ENCODE measurements around the gene ZNF142.

Gene ZNF142

GRCh38 chr2:218645126-218645525 is 14.3 kb downstream of the ZNF142 start:
- DNase-seq, result no peak

DNA sequence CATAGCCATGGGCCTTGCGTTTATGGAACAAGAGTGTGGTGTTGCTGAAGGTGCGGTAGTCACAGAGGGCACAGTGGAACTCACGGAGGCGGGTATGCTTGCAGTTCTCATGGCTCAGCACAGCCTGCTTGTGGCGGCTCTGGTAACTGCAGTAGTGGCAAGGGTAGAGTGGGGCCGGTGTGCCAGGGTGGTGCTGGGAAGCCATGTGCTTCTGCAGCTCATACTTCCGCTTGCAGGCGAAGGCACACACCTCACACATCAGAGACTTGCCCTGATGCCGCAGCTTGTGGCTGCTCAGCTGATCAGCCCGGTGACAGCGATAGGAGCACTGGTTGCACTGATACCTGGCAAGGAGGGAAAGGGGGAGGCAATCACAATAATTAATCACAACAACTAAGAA is 14.7 kb downstream of the ZNF142 start:
- DNase-seq, result no peak

- no peak for DNase-seq
Observed at GRCh38 chr2:218643751-218644310, 15.6 kb downstream of the ZNF142 start.

- no peak for DNase-seq
Observed at GRCh38 chr2:218642786-218643185, 16.6 kb downstream of the ZNF142 start.

DNA sequence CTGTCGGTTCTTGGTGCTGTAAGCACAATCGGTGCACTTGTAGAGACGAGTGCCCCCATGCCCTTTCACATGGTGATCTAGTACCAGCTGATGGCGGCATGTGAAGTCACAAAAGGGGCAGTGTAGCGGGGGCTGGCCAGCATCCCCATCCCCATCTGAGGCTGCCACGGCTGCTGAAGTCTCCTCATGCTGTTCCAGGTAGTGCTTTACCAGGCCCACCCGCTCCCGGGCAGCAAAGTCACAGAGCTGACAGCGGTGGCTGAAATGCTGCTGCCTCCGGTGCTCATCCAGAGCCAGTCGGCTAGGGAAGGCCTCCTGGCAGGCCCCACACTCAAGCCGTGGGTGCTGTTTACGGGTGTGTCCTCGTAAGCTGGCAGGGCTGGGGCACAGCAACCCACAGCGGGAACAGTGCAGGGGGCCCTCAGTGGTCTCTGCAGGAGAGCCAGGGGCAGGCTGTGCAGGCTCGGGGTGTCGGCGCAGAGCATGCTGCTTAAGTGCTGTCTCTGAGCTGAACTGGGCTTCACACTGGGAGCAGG is 17.2 kb downstream of the ZNF142 start:
- no peak for DNase-seq

DNA sequence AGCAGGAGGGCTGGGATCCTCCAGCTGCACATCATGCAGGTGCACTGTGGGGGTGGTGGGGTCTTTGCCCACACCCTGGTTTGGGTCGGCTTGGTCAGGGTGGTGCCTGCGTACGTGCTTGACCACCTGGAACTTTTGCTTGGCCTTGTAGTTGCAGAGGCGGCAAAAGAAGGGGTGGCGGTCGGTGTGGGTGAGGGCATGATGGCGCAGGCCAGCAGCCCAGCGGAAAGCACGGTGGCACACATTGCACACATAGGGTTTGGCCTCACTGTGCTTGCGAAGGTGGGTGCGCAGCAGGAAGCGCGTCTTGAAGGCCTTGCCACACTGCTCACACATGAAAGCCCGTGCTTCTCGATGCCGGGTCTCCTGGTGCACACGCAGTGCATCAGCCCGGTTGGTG is 21.1 kb downstream of the ZNF142 start:
- DNase-seq, result no peak

GRCh38 chr2:218635719-218636118 is 23.7 kb downstream of the ZNF142 start:
- DNase-seq, result no peak

GRCh38 chr2:218631837-218632236 is 27.6 kb downstream of the ZNF142 start:
- no peak for DNase-seq

DNA sequence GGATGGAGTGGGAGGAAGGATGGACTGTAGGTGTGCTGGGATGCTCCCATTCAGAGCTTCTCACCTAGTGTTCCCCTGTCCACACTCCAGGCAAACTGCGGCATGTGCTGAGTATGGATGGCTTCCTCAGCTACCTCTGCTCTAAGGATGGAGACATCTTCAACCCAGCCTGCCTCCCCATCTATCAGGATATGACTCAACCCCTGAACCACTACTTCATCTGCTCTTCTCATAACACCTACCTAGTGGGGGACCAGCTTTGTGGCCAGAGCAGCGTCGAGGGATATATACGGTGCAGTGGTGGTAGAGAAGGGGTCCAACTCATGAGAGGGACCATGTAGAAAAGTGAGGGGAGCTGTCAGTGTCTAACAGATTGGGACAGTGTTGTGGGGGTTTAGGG is 31.5 kb downstream of the ZNF142 start:
- no peak for DNase-seq

DNA sequence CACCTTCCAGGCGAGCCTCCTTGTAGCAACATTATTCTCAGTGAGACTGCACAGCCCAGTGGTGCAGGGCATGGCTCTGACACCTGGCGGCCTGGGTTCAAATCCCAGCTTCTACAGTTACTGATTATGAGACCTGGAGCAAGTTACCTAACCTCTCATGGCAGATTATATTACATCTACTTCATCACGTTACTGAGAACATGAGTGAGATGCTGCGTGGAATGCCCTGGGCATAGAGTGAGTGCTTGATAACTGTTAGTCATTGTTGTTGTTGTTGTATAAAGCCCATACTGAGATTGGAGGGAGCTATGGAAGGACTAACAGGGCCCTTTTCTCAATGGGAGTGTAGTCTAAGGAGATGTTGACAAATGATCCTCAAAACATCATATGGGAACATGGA is 33.1 kb downstream of the ZNF142 start:
- DNase-seq, result no peak

DNA sequence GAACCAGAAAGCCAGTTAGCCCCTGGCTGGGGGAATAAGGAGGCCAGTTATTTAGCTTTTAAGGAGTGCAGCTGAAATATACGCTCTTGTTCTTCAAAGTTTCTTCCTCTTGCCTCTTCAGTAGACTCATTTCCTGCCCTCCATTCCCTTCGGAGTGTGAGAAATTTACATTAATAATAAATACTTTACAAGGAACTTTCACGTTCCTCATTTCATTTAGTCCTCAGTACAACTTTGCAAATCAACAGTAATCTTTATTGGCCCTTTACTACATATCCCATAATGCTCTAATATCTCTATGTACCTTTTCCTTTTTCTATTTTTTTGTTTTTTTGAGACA is 36.1 kb downstream of the ZNF142 start:
- DNase-seq, result no peak

DNA sequence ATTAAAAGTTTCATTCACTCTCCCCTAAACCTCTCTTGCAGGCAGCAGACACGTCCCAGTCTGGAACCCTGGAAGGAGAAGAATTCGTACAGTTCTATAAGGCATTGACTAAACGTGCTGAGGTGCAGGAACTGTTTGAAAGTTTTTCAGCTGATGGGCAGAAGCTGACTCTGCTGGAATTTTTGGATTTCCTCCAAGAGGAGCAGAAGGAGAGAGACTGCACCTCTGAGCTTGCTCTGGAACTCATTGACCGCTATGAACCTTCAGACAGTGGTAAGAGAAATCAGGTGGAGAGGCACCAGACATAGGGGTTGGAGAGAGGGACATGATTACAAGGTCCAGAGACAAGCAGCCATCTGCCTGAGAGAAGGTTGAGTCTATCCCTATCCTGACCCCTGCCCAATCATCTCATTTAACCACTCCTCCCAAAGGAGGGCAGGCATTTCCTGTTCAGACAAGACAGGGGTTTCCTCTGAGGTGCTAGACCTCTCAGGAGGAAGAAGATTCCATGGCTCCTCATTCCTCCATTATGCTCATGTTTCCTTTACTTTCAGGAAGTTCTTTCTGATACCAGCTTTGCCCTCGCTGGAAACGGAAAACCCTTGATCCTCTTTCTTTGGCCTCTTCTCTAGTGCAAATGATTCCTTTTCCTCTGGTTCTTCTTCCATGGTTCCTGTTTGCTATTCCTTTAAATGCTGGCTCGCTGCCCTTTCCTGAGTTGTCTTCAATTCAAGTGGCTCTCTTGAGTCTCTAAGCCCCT is 36.6 kb downstream of the ZNF142 start:
- DNase-seq, result no peak

- DNase-seq, result no peak
Observed at GRCh38 chr2:218621007-218621406, 38.4 kb downstream of the ZNF142 start.

GRCh38 chr2:218618102-218618860 is 41.1 kb downstream of the ZNF142 start:
- DNase-seq, result no peak

DNA sequence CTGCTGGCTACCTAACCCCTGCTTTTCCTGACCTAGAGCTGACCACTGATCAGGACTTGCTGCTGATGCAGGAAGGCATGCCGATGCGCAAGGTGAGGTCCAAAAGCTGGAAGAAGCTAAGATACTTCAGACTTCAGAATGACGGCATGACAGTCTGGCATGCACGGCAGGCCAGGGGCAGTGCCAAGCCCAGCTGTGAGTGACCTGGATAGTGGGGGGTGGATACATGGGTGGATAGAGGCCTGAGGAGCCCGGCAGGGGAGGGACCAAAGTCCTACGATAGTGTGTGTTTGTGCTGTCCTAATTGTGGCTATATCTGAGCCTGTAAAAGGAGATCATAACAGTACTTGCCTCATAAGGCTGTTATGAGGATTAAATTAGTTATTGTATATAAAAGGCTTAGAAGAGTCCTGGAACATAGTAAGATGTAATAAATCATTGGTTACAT is 43.5 kb downstream of the ZNF142 start:
- DNase-seq, result no peak

GRCh38 chr2:218607436-218608115 is 51.8 kb downstream of the ZNF142 start, which contains the start of gene PLCD4:
PLCD4 (plus strand) TSS chr2:218607899; CDS start chr2:218615740, 7,841 bp downstream.
- no peak for DNase-seq

DNA sequence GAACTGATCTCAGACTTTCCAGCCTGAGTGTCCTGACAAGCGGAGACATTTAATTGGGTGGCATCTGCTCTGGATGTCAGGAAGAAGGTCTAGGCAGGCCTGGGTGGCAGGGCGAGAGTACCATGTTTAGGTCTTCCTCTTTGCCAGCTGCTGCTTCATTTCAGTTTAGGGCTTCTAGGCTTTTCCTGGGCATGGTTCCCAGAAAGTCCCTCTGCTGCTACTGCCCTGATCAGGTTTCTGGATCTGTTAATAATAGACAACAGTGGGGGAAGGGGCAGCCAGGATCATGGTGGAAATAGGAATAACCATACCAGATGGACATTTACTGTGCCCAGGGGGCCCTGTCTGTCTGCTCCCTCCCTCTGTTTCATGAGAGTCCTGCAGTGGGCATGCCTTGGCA is 54.0 kb downstream of the ZNF142 start:
- no peak for DNase-seq

All from NCI-H1436 (cell line).